Measurements from ENCODE around the gene SLC46A2.

SLC46A2 gene

DNA sequence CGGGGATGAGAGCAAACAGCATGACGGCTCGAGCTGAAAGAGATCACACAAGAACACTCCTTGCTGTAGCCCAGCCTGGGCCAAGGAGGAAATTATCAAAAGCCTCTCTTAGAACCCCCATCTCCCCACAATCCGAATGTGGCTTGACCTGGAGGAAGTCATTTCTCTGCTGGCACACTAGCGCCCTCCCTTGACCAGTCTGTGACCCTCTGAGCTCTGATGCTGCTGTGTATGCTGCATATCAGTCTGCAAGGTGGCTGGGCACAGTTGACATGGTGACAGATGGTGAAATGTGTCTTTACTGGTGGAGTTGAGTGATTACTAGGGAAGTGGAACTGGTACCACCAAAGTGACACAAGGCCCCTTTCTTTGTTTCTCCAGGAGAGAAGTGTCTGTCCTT is 3.3 kb downstream of the SLC46A2 start:
- no peak overlapping the region for H3K4me3 ChIP-seq (ENCODE audit: low read depth, low read length)
- TF ChIP-seq, protein P1, sequence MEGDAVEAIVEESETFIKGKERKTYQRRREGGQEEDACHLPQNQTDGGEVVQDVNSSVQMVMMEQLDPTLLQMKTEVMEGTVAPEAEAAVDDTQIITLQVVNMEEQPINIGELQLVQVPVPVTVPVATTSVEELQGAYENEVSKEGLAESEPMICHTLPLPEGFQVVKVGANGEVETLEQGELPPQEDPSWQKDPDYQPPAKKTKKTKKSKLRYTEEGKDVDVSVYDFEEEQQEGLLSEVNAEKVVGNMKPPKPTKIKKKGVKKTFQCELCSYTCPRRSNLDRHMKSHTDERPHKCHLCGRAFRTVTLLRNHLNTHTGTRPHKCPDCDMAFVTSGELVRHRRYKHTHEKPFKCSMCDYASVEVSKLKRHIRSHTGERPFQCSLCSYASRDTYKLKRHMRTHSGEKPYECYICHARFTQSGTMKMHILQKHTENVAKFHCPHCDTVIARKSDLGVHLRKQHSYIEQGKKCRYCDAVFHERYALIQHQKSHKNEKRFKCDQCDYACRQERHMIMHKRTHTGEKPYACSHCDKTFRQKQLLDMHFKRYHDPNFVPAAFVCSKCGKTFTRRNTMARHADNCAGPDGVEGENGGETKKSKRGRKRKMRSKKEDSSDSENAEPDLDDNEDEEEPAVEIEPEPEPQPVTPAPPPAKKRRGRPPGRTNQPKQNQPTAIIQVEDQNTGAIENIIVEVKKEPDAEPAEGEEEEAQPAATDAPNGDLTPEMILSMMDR (IDR thresholded peaks at IDR 0.05; ENCODE audit: low read depth, low read length, missing control alignments) = peak; percentile 49
- no peak for DNase-seq (ENCODE audit: low read depth)

DNA sequence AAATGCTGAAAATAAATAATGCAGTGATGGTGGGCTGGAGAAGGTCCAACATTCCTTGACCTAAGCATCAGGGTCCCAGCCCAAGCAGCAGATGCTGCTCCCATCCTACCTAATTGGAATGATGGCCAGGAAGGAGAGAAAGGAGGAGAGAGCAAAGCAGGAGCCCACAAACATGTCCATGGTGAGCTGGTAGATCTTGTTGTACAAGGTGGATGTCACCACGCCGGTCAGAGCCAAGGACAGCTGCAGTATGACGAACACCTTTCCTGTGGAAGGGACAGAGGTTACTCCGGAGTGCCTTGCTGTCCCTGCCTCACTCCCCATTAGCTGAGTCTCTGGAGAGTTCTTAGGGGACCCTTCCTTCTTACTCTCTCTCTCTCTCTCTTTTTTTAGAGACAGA is 4.3 kb downstream of the SLC46A2 start:
- DNase-seq (ENCODE audit: low read depth) = no peak
- no peak overlapping the region for H3K4me3 ChIP-seq (ENCODE audit: low read depth, low read length)
- TF ChIP-seq, protein P1 (IDR thresholded peaks at IDR 0.05; ENCODE audit: low read depth, low read length, missing control alignments) = no peak

DNA sequence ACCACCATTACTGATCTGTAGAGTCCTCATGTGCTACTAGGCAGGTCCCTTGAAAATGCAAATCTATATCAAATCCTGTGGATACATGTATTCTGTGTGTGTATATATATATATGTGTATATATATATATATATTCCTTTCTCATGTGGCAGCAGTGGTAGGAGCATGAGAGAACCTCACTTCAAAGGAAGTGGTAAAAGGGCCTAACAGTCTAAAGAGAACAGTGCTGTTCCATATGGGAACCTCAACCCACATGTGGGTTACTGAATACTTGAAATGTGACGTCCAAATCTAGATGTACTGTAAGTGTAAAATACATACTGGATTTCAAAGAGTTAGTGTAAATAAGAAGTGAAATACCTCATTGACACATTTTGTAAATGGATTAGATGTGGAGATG is 5.4 kb downstream of the SLC46A2 start:
- no peak overlapping the region for H3K4me3 ChIP-seq (ENCODE audit: low read depth, low read length)
- TF ChIP-seq, protein P1 (IDR thresholded peaks at IDR 0.05; ENCODE audit: low read depth, low read length, missing control alignments) = no peak
- no peak for DNase-seq (ENCODE audit: low read depth)

DNA sequence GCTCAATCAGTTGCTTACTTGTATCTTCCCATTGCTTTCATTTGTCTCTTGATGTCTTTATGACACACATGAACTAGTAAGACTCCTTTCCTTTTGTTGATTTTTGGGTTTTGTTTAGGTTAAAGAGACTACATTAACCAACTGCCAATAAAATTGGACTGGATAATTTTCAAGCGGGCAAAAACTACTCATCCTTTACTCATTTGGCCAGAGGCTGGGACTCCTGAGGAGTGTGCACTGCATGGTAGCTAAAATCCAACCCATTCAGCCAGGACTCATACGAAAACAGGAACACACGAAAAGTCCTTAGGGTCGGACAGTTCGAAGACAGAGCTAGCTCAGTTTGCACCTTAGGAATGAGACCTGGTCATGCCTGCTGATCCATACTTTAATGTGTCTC is 6.0 kb downstream of the SLC46A2 start:
- TF ChIP-seq, protein P1 (IDR thresholded peaks at IDR 0.05; ENCODE audit: low read depth, low read length, missing control alignments) = no peak

DNA sequence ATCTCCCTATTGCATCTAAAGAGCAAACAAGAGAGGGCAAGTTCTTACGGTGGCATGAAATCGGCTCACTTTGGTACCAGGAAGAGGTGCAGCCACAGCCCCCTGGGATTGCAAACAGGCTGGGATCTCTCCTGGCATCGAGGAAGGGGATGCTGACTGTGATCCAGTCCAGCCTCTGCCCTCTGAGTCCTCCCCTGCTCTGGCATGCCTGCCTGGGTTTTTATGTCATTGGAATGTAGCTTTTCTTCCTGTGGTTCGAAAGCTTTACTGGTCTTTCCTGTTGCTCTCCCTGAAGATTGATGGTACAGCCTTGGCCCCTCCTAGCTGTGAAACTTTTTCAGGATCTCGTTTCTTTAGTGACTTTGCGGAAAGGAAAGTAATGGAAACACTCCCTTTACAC is 6.6 kb downstream of the SLC46A2 start:
- TF ChIP-seq, protein P1 (IDR thresholded peaks at IDR 0.05; ENCODE audit: low read depth, low read length, missing control alignments) = no peak
- DNase-seq (ENCODE audit: low read depth) = no peak
- no peak overlapping the region for H3K4me3 ChIP-seq (ENCODE audit: low read depth, low read length)

More for the DNA sequence above, 6.0 kb downstream of the SLC46A2 start:
- DNase-seq (ENCODE audit: low read depth) = no peak
- no peak overlapping the region for H3K4me3 ChIP-seq (ENCODE audit: low read depth, low read length)

DNA sequence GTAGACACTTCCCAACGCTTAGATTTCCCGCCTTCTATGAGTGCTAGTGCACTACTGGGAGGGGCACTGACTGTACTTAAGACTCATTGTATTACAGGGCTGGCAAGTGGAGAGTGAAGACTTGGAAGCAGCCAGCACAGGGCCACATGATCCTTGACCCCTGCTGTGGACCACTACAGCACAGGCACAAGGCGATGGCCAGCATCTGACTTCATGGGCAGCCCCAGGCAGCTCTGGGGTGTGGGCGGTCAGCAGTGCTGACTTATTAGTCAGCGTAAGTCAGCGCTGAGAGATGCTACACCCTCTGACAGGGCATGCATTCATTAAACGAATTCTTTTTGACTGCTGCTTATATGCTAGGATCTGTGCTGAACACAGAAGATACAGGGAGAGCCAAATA is 9.3 kb downstream of the SLC46A2 start:
- no peak for DNase-seq (ENCODE audit: low read depth)
- H3K4me3 ChIP-seq (ENCODE audit: low read depth, low read length) = no peak overlapping the region

DNA sequence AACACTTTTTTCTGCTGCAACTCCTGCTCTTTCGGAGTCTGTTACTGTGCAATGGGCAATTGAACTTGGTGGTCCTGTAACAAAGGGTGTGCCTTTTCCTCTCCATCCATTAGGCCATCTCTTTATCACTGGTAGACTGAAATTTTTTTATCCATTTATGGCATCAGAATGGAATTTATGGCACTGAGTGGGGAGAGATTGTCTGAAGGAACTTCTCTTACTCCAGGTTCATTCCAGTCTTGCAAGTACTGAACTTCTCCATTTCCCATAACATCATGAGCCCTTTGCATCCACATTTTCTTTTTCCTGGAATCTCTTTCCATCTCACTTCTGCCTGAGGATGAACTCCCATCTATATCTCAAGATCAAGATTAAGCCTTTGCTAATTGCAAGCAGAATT is 10.0 kb downstream of the SLC46A2 start:
- TF ChIP-seq, protein P1 (IDR thresholded peaks at IDR 0.05; ENCODE audit: low read depth, low read length, missing control alignments) = no peak
- no peak overlapping the region for H3K4me3 ChIP-seq (ENCODE audit: low read depth, low read length)
- DNase-seq (ENCODE audit: low read depth) = no peak

More for the DNA sequence above, 9.3 kb downstream of the SLC46A2 start:
- TF ChIP-seq, protein P1 (IDR thresholded peaks at IDR 0.05; ENCODE audit: low read depth, low read length, missing control alignments) = no peak

Data from GM12864 (cell line).